Activated CD4-positive, CD25-positive, alpha-beta regulatory T cell treated with anti-CD3 and anti-CD28 coated beads, Interleukin-2, amount 50 U/mL, for 72 hours (primary cell): ENCODE results near the gene PMEL.

ENCODE experiments used
- DNase-seq: peaks from one replicate; pipeline ENCODE4 v3.0.0; 2021

The PMEL gene

DNA sequence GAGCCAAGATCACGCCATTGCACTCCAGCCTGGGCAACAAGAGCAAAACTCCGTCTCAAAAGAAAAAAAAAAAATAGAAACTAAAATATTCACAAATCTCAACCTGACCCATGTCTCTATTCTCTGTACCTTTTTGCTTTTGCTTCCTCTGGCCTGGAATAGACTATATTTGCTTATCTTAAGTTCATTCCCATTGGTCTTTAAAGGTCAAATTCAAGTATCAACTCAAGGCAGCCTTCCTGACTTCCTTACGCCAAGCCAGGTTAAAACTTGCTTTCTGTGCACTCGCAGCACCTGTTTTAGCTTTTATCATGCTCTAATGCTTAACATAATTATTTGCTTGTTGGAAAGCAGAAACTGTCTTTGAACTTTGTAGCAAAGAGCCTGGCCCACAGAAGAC lies 52.9 kb downstream of the PMEL start:
- DNase-seq: no peak

DNA sequence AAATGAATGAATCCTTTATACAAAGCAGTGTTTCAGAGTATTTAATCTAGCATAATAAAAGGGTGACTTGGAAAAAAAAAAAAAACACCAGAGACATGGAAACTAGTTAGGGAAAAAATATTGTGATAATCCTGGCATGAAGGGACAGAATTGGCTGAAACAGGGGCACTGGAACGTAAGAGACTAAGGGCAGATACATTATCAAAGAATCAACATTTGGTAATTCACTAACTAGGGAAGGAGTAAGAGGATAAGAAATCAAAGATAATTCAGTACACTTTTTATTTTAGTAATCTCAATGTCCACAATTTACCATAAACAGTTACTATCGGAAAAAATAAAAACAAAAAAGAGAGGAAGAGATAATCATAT lies 56.3 kb downstream of the PMEL start:
- DNase-seq: no peak

DNA sequence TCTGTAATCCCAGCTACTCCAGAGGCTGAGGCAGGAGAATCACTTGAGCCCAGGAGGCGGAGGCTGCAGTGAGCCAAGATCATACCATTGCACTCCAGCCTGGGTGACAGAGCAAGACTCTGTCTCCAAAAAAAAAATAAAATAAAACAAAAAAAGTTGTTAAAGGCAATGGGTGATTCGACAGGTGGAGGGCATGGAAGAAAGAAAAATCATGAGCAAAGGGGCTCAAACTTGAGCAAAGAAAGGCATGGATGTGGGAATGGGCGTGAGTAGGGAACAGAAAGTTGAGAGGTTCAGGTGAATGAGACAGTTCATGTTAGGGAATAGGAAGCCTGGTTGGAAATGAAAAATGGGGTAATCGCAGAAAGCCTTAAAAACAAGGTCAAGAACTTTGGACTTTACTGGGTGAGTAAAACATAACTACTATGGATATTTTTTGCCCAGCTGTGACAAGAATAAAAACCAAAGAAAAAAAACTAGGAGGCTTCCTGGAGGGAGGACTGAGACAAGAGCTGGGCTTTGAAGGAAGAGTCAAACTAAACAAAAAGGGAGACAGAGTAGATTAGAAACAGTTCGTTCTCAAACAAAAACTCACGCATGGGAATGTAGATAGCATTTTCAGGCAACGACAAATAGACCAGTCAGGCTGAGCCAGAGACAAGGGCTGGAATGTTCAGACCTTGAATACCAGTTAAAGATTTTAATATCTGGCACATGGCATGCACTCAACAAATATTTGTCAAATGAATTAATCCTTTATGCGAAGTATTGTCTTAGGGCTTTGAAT lies 56.9 kb downstream of the PMEL start:
- DNase-seq: no peak

DNA sequence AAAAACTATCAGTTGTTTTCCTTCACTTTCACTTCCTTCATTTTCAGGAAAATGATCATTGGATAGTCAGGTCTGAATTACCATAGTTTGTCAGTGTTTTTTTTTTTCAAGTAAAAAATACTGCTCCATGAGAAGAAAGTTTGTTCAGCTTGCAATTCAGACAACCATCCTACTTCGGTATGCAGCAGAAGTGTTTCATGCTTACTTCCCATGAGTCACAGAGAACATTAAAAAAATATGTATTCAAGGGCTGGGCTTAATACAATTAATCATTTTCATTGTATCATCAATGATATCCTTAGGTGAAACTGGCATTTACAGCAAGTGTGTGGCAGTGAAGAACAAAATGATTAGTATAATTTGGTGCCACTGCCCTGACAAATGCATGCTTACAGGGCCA lies 59.8 kb downstream of the PMEL start:
- no peak for DNase-seq
